ENCODE data around the gene CLEC16A.

CLEC16A gene

DNA sequence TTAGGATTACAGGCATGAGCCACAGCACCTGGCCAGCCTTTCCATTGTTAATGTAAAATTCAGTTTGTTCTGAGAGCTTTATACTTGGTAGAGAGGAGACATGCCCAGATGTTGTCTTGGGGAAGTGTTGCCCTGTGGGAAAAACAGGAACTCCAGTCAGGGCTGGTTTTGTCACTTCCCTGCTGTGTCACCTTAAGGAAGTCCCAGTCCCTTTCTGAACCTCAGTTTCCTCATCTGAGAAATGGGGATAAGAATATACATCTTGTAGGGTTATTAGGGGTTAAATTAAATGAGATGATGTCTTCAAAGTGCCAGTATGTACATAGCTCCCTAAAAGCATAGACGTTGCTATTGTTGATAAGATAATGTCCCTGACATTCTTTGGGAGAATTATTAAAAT, 25.3 kb downstream of the CLEC16A start:
- DNase-seq (ENCODE audit: low read depth), result no peak
- H3K4me3 ChIP-seq (replicated peaks; ENCODE audit: low read depth, low read length), result no peak overlapping the region
- TF ChIP-seq, protein P1, sequence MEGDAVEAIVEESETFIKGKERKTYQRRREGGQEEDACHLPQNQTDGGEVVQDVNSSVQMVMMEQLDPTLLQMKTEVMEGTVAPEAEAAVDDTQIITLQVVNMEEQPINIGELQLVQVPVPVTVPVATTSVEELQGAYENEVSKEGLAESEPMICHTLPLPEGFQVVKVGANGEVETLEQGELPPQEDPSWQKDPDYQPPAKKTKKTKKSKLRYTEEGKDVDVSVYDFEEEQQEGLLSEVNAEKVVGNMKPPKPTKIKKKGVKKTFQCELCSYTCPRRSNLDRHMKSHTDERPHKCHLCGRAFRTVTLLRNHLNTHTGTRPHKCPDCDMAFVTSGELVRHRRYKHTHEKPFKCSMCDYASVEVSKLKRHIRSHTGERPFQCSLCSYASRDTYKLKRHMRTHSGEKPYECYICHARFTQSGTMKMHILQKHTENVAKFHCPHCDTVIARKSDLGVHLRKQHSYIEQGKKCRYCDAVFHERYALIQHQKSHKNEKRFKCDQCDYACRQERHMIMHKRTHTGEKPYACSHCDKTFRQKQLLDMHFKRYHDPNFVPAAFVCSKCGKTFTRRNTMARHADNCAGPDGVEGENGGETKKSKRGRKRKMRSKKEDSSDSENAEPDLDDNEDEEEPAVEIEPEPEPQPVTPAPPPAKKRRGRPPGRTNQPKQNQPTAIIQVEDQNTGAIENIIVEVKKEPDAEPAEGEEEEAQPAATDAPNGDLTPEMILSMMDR (IDR thresholded peaks at IDR 0.05; ENCODE audit: low read length, missing control alignments), result no peak

DNA sequence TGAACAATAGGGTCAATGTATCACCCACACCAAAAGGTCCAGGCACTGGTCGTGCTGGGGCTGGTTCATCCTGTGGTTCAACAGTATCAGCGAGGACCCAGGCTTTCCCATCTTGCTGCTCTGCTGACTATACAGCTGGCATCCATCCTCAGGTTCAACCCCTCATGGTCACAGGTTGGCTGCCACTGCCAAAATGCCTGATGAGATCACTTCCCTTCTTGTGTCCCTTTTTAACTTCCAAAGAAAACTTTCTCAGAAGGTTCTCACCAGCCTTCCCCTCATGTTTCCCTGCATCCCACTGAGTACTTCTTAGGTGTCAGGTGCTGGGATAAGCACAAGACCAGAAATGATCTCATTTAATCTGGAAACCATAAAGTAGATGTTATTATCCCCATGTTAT, 25.7 kb downstream of the CLEC16A start:
- DNase-seq (ENCODE audit: low read depth), result peak; percentile 52
- TF ChIP-seq, protein P1 (IDR thresholded peaks at IDR 0.05; ENCODE audit: low read length, missing control alignments), result no peak
- no peak overlapping the region for H3K4me3 ChIP-seq (replicated peaks; ENCODE audit: low read depth, low read length)

DNA sequence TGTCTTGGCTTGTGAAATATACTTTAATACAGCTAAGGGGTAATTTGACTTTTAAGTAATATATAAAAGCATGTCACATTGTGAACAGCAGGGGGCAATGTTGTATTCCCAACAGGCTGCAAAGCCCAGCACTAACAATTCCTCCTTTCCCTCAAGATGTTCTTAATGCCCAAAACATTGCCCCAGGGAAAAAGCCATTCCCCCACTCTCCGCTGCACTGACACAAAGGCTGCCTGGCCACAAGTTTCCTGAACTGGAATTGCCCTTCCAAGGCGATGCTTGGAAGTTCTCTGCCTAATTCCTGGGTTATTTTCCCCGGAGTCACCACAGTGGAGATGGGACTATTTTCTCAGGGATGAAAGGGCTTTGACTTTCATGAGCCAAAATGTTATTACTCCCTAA, 27.2 kb downstream of the CLEC16A start:
- TF ChIP-seq, protein P1 (IDR thresholded peaks at IDR 0.05; ENCODE audit: low read length, missing control alignments), result peak; percentile 66
- peak; percentile 94 for DNase-seq (ENCODE audit: low read depth)
- H3K4me3 ChIP-seq (replicated peaks; ENCODE audit: low read depth, low read length), result no peak overlapping the region

DNA sequence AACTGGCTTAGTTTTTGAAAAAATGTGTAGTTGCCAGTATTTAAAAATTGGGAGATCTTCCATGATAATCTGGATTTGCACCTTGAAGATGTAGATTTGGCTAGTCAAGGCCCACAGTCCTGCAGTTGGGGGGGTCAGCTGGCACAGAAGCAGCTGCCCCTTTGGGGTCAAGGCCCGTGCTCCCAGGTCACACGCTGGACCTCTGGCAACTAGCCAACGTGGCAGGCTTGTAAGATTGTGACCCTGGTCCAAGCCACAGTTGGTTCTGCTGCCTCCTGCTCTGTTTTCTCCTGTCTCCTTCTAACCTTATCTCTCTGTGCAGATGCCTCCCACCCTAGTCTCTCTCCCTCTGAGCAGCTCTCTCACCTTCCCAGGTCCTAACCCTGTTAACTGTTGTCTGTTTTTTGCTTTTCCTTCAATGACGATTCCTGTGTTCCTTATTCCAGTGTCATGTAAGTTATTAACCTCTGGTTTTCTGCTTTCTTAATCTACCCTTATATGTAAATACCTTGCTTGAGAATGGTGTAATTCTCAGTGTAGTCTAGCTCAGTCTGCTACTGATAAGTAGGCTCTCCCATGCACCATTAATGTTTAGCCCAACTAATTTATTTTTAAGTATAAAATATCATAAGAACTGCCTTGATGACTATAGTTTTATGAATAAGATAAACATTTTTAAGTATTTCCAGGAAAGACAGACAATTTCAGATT, 27.9 kb downstream of the CLEC16A start:
- DNase-seq (ENCODE audit: low read depth), result no peak
- TF ChIP-seq, protein P1 (IDR thresholded peaks at IDR 0.05; ENCODE audit: low read length, missing control alignments), result no peak
- H3K4me3 ChIP-seq (replicated peaks; ENCODE audit: low read depth, low read length), result no peak overlapping the region

DNA sequence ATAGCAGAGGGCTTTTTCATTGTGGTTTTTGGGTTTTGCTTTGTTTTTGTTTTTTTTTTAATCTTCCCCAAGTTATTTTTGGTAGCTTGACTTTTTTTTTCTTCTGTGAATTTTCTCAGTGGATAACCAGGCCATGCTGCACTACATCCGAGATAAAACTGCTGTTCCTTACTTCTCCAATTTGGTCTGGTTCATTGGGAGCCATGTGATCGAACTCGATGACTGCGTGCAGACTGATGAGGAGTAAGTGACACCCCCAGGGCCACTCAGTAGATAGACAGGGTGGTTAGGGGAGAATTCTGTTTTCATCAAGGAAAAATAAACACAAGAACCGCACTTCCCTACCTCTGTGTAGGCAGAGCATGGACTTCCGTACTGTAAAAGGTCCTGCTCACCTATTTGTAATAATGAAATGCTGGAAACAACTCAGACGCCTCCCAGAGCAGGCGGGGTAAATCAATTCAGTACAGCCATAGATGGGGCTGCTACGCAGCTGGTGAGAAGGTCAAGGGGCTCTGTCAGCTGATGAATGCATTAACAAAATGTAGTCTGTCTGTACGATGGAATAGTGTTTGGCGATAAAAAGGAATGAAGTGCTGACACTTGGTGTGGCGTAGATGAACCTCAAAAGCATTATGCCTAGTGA, 28.6 kb downstream of the CLEC16A start:
- no peak overlapping the region for H3K4me3 ChIP-seq (replicated peaks; ENCODE audit: low read depth, low read length)
- DNase-seq (ENCODE audit: low read depth), result no peak
- TF ChIP-seq, protein P1 (IDR thresholded peaks at IDR 0.05; ENCODE audit: low read length, missing control alignments), result no peak

DNA sequence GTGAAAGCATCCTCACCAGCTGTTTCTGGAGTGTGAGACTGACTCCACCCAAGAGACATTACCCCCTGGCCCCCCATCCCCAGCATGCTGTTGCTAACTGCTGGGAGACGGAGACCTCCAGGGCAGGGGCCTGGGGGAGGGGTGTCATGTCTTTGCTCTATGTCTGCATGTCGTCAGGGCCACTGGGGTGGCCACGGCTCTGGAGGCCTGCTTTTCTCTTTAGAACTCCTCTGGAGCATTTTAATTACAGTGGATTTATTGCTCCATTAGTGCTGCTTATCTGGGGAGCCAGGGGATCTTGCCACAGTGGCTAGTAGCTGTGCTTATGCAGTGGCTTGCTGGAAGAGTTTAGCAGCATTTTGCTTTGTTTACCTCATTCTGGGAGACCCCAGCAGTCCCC, 32.3 kb downstream of the CLEC16A start:
- no peak overlapping the region for H3K4me3 ChIP-seq (replicated peaks; ENCODE audit: low read depth, low read length)
- TF ChIP-seq, protein P1 (IDR thresholded peaks at IDR 0.05; ENCODE audit: low read length, missing control alignments), result no peak
- DNase-seq (ENCODE audit: low read depth), result no peak

Measured in fibroblast of pulmonary artery (primary cell).